Activated naive CD4-positive, alpha-beta T cell treated with anti-CD3 and anti-CD28 coated beads for 36 hours (primary cell): ENCODE data around the gene TESK1. TPM values are rescaled to one million over a fixed set of nuclear protein-coding genes. Genes with fewer than 3 reads are reported as not detected.
A peak's percentile ranks its signal among the peaks of the same experiment; 100 is the strongest.
"Not testable (repeated sequence)": the region's sequence is repeated elsewhere in the genome, so short reads cannot be mapped to it uniquely, and the experiment has no call there.

Source experiments
- CTCF ChIA-PET: fragments of 350-600 bp; sonication (Branson Sonifier 250); formaldehyde crosslinking; loops from one replicate; lab custom pipeline; 2021; ENCODE audit warnings: antibody characterized with exemption; lab: Charles Lee
- DNase-seq: peaks from one replicate; pipeline ENCODE4 v3.0.0-alpha.2; 2020
- H3K27ac Mint-ChIP-seq: one replicate; pipeline ENCODE4 v1.8.0; 2021; ENCODE audit warnings: mild to moderate bottlenecking, mixed read lengths
- H3K27me3 Mint-ChIP-seq: one replicate; pipeline ENCODE4 v1.8.0; 2021; ENCODE audit warnings: low read depth, mixed read lengths
- H3K36me3 Mint-ChIP-seq: one replicate; pipeline ENCODE4 v1.8.0; 2021; ENCODE audit warnings: low read depth, mixed read lengths
- H3K4me1 Mint-ChIP-seq: one replicate; pipeline ENCODE4 v1.8.0; 2021; ENCODE audit warnings: low read depth, mixed read lengths
- H3K4me3 Mint-ChIP-seq: one replicate; pipeline ENCODE4 v1.8.0; 2021; ENCODE audit warnings: mild to moderate bottlenecking, moderate library complexity, mixed read lengths
- H3K9me3 Mint-ChIP-seq: one replicate; pipeline ENCODE4 v1.8.0; 2021; ENCODE audit warnings: mixed read lengths
- intact Hi-C: fragments of 100-400 bp; cut with micrococcal nuclease; formaldehyde crosslinking; loops from one replicate; pipeline ENCODE4 v1.15.1; 2023
- total RNA-seq, 2 experiments: library from RNA; stranded (reverse); gene quantifications; one replicate each; pipeline ENCODE4 v1.2.3, GENCODE V29; 2021

The TESK1 gene
- total RNA-seq, 2 experiments from 2014 or later = 18.3 to 19.0 TPM

DNA sequence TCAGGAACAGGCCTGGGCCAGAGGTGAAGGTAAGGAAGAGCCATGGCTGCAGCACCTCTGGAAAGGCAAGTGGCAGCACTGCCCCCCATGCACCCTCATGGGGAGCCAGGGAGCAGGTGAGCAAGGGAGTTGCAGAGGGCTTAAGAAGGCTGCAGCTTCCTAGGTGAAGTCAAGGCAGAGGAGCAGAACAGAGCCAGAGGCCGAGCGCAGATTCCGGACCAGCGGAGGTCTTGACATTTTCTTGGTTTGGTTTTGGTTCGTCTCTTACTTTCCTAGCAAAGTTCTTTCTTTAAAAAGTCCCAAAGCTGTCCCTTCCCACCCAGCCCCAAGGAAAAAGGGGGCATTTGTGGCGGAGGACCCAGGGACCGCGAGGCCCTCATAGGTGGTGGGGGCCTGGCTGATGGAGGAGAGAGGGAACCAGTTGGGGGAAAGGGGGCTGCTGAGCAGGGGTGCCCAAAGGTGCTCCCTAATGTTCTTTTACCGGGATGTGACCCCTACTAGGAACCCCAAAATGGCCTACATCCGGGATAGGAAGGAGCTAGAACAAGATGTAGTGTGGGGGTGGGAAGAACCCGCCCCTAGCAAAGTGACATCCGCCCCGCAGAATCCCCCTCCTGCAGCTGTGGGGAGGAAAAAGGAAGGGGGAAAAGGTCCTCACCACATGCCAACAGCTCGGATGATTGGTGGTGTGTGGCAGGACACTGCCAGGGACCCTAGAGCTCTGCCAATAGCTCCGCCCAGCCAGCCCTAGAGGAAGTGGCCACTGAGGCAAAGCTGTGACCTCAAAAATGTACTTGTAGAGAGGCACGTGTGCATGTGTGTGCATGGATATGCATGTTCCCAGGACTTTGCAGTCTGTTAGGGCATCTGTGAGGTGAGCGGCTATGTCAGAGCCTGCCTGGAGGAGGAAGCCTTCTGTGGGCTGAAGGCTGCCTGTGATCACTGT is 14.1 kb downstream of the TESK1 start:
- Mint-ChIP-seq H3K27ac (peak overlapping the region; percentile 43), H3K4me1 (peaks cover 28% of the 10 kb centered on the region), H3K36me3 (no peaks in the 10 kb centered on the region), H3K4me3 (peak overlapping the region; percentile 4), H3K9me3 (no peaks in the 10 kb centered on the region), H3K27me3 (no peaks in the 10 kb centered on the region)
- intact Hi-C loops = loop anchor here (2.0 kb wide), 2 partner anchors 20 to 28 kb away; no protein-coding TSS in a partner anchor
- peak; percentile 52 for DNase-seq
- CTCF ChIA-PET = interaction anchor here (0.6 to 10.9 kb wide), 9 partner anchors 8 to 322 kb away, joined by 3 to 142 read pairs (median 5); partner anchors contain the start of genes ARHGEF39, CCDC107, RMRP and SIT1

- H3K9me3 Mint-ChIP-seq = no peaks in the 10 kb centered on the region
- H3K4me1 Mint-ChIP-seq = peaks cover 28% of the 10 kb centered on the region
- no peaks in the 10 kb centered on the region for H3K36me3 Mint-ChIP-seq
- CTCF ChIA-PET = interaction anchor here (0.6 to 10.9 kb wide), 9 partner anchors 9 to 323 kb away, joined by 3 to 142 read pairs (median 5); partner anchors contain the start of genes ARHGEF39, CCDC107, RMRP and SIT1
- intact Hi-C loops = loop anchor here (2.0 kb wide), 2 partner anchors 19 to 27 kb away; no protein-coding TSS in a partner anchor
- H3K27ac Mint-ChIP-seq = peak overlapping the region; percentile 43
- no peaks in the 10 kb centered on the region for H3K27me3 Mint-ChIP-seq
- no peak for DNase-seq
- no peak overlapping the region for H3K4me3 Mint-ChIP-seq
Observed at GRCh38 chr9:35619800-35620158, 14.7 kb downstream of the TESK1 start.

DNA sequence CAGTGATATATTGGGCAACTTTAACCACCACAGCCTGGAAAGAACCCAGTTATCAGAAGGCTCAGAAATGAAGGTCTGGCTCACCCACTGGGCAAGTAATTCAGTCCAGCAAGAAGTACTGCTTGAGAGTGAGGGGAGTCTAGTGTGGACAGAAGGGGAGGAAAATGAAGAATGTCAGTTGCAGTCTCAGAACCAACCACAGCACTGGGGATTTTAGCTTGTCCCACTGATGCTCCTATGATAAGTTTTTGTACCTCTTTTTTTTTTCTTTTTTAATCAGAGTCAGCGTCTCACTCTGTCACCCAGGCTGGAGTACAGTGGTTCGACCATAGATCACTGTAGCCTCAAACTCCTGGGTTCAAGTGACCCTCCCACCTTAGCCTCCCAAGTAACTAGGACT is 22.5 kb downstream of the TESK1 start:
- intact Hi-C loops = no loop called here
- CTCF ChIA-PET = interaction anchor here (3.9 kb wide), 1 partner anchor 16 kb away, joined by 17 read pairs; no protein-coding TSS in a partner anchor

DNA sequence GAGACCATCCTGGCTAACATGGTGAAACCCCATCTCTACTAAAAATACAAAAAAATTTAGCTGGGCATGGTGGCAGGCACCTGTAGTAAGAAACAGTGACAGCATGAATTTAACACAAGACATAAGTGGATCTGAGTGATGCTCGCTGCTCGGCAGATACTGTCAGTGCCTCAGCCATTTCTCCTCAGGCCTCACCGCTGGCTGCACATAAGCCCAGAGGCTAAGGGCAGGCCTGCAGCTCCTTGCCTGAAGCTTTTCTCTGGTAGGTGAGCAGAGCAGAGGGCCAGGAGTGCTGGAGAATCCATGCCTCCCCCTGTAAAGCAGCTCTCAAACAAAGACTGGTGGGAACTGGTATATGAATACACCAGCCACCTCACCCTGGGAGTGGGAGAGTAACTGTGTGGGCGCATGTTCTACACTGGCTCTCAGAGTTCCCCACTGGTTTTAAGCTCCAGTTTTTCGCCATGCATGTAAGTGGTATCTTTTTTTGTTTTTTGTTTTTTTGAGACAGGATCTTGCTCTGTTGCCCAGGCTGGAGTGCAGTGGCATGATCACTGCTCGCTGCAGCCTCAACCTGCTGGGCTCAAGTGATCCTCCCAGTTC is 23.4 kb downstream of the TESK1 start:
- no peak overlapping the region for H3K27ac Mint-ChIP-seq
- no peak for DNase-seq
- no peaks in the 10 kb centered on the region for H3K27me3 Mint-ChIP-seq
- no peak overlapping the region for H3K4me3 Mint-ChIP-seq
- no peaks in the 10 kb centered on the region for H3K36me3 Mint-ChIP-seq
- CTCF ChIA-PET = interaction anchor here (0.8 to 3.9 kb wide), 5 partner anchors 9 to 68 kb away, joined by 4 to 17 read pairs (median 7); no protein-coding TSS in a partner anchor
- H3K9me3 Mint-ChIP-seq = no peaks in the 10 kb centered on the region
- intact Hi-C loops = no loop called here
- H3K4me1 Mint-ChIP-seq = no peaks in the 10 kb centered on the region

More for the DNA sequence above, 22.5 kb downstream of the TESK1 start:
- no peaks in the 10 kb centered on the region for H3K9me3 Mint-ChIP-seq
- no peak for DNase-seq
- no peaks in the 10 kb centered on the region for H3K4me1 Mint-ChIP-seq
- no peaks in the 10 kb centered on the region for H3K27me3 Mint-ChIP-seq
- H3K36me3 Mint-ChIP-seq = no peaks in the 10 kb centered on the region
- H3K27ac Mint-ChIP-seq = no peak overlapping the region
- H3K4me3 Mint-ChIP-seq = no peak overlapping the region

- DNase-seq = no peak
- no peaks in the 10 kb centered on the region for H3K27me3 Mint-ChIP-seq
- no peak overlapping the region for H3K4me3 Mint-ChIP-seq
- H3K27ac Mint-ChIP-seq = no peak overlapping the region
- CTCF ChIA-PET = interaction anchor here (0.7 to 3.9 kb wide), 6 partner anchors 14 to 512 kb away, joined by 3 to 17 read pairs (median 6); no protein-coding TSS in a partner anchor
- no peaks in the 10 kb centered on the region for H3K36me3 Mint-ChIP-seq
- no peaks in the 10 kb centered on the region for H3K4me1 Mint-ChIP-seq
- no peaks in the 10 kb centered on the region for H3K9me3 Mint-ChIP-seq
- intact Hi-C loops = no loop called here
Observed at GRCh38 chr9:35629597-35629996, 24.5 kb downstream of the TESK1 start.

DNA sequence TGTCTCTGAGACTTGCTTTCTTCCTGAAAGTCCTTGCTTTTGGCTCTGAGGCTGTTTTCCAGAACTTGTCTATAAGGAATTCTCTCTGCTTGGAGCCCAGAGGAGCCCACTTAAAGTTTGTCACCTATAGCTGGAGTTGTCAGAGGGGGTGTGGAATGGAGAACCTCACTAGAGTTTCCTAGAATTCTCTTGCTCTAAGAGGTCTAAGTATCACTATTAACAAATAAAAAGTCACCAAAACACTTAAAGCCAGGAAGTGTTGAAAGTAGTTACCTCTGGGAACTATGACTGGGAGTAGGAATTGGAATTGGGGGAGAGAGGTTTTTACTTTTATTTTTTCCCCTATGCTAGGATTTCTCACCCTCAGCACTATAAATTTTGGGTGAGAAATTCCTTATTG is 30.7 kb downstream of the TESK1 start:
- H3K27me3 Mint-ChIP-seq = no peaks in the 10 kb centered on the region
- no peak overlapping the region for H3K27ac Mint-ChIP-seq
- DNase-seq = no peak
- intact Hi-C loops = no loop called here
- H3K4me1 Mint-ChIP-seq = peaks cover 46% of the 10 kb centered on the region
- H3K4me3 Mint-ChIP-seq = no peak overlapping the region
- H3K9me3 Mint-ChIP-seq = peaks cover 3% of the 10 kb centered on the region
- CTCF ChIA-PET = interaction anchor here (1.1 to 1.8 kb wide), 3 partner anchors 12 to 25 kb away, joined by 4 to 9 read pairs (median 8); no protein-coding TSS in a partner anchor
- H3K36me3 Mint-ChIP-seq = peaks cover 3% of the 10 kb centered on the region

DNA sequence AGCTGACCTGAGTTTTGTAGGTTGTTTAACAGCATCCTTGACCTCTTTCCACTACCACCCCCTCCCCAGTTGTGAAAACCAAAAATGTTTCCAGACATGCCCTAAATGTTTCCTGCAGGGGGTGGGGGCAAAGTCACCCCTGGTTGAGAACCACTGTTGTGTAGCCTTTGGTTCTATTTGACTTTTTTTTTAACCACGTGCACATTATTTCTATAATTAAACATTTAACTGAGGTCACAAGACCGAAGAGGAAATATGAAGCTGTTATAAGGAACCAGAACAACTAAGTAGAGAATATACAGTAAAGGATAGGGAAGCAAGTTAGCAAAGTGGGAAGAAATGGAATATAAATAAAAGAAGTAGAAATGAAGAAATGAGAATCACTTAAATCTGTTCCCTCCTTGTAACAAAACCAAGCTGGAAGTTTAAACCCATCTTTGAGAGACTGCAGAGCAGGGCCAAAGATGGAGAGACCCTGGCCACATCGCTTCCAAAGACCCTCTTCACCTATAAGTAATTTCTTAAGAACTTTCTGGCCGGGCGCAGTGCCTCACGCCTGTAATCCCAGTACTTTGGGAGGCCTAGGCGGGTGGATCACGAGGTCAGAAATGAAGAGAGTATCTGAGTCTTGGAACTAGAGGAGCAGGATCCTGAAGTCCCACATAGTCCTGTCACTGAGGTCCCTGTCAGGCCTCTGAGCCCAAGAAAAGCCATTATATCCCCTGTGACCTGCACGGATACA is 31.2 kb downstream of the TESK1 start:
- CTCF ChIA-PET = interaction anchor here (0.6 to 1.8 kb wide), 4 partner anchors 11 to 25 kb away, joined by 3 to 9 read pairs (median 6); no protein-coding TSS in a partner anchor
- intact Hi-C loops = no loop called here
- H3K27me3 Mint-ChIP-seq = no peaks in the 10 kb centered on the region

DNA sequence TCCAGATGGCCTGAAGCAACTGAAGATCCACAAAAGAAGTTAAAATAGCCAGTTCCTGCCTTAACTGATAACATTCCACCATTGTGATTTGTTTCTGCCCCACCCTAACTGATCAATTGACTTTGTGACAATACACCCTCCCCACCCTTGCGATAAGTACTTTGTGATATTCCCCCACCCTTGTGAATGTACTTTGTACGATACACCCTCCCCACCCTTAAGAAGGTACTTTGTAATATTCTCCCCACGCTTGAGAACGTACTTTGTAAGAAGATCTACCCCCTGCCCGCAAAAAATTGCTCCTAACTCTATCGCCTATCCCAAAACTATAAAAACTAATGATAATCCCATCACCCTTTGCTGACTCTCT is 31.8 kb downstream of the TESK1 start:
- CTCF ChIA-PET = interaction anchor here (0.6 to 1.8 kb wide), 2 partner anchors 10 to 14 kb away, joined by 3 to 9 read pairs; no protein-coding TSS in a partner anchor
- DNase-seq, H3K27ac Mint-ChIP-seq, H3K36me3 Mint-ChIP-seq, H3K4me3 Mint-ChIP-seq, H3K9me3 Mint-ChIP-seq, H3K27me3 Mint-ChIP-seq, intact Hi-C loops: not testable (repeated sequence)
- H3K4me1 Mint-ChIP-seq = peaks cover 50% of the 10 kb centered on the region

More for the DNA sequence above, 31.2 kb downstream of the TESK1 start:
- Mint-ChIP-seq H3K27ac (no peak overlapping the region), H3K4me1 (peaks cover 46% of the 10 kb centered on the region), H3K9me3 (peaks cover 3% of the 10 kb centered on the region), H3K4me3 (no peak overlapping the region), H3K36me3 (peaks cover 6% of the 10 kb centered on the region)
- no peak for DNase-seq

DNA sequence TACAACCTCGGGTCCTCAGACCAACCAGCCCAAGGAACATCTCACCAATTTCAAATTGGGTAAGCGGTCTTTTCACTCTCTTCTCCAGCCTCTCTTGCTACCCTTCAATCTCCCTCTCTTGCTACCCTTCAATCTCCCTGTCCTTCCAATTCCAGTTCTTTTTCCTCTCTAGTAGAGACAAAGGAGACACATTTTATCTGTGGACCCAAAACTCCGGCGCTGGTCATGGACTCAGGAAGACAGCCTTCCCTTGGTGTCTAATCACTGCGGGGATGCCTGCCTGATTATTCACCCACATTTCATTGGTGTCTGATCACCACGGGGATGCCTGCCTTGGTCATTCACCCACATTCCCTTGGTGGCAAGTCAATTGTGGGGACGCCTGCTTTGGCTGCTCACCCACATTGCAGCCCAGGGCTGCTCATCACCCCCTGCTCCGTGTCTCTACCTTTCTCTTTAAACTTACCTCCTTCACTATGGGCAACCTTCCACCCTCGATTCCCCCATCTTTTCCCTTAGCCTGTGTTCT is 32.4 kb downstream of the TESK1 start:
- intact Hi-C loops, H3K36me3 Mint-ChIP-seq, H3K9me3 Mint-ChIP-seq, H3K27me3 Mint-ChIP-seq, DNase-seq, CTCF ChIA-PET, H3K4me3 Mint-ChIP-seq: not testable (repeated sequence)
- Mint-ChIP-seq H3K4me1 (peaks cover 50% of the 10 kb centered on the region), H3K27ac (peak overlapping the region; percentile 90)

GRCh38 chr9:35638751-35639150 is 33.7 kb downstream of the TESK1 start:
- peak overlapping the region; percentile 90 for H3K27ac Mint-ChIP-seq
- peak; percentile 57 for DNase-seq
- peak overlapping the region; percentile 40 for H3K4me3 Mint-ChIP-seq
- H3K36me3 Mint-ChIP-seq, H3K9me3 Mint-ChIP-seq, CTCF ChIA-PET, H3K27me3 Mint-ChIP-seq: not testable (repeated sequence)
- peaks cover 50% of the 10 kb centered on the region for H3K4me1 Mint-ChIP-seq
- intact Hi-C loops = loop anchor here (1.0 to 2.0 kb wide), 3 partner anchors 8 to 34 kb away; partner anchors contain the start of genes CD72 and TESK1

DNA sequence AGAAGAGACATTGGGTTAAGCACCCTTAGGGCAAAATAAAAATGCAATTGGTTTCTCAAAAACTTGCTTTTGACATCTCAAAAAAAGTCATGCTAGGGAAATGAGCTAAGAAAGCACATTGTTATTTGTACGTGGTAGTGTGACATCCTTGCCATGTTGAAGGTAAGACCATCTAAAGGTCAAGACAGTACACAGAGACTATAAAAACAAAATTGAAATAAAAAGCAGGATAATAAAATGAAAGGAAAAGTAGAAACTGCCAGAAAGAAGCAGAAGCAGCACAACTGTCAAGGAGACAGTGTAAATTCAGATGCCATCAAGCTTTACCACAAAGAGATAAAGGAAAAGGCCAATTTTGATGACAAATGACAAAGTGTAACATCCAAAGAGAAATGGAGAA is 34.2 kb downstream of the TESK1 start:
- H3K36me3 Mint-ChIP-seq, H3K27me3 Mint-ChIP-seq, DNase-seq, H3K9me3 Mint-ChIP-seq: not testable (repeated sequence)
- CTCF ChIA-PET = interaction anchor here (1.1 to 1.3 kb wide), 2 partner anchors 11 to 92 kb away, joined by 4 to 6 read pairs; no protein-coding TSS in a partner anchor
- intact Hi-C loops = loop anchor here (2.0 kb wide), 2 partner anchors 20 to 34 kb away; partner anchors contain the start of genes CD72 and TESK1
- Mint-ChIP-seq H3K4me1 (peaks cover 50% of the 10 kb centered on the region), H3K4me3 (peak overlapping the region; percentile 31), H3K27ac (peak overlapping the region; percentile 90)
